ENCODE measurements around the gene CELF4. TPM values are rescaled to one million over a fixed set of nuclear protein-coding genes. Genes with fewer than 3 reads are reported as not detected.
A peak's percentile ranks its signal among the peaks of the same experiment; 100 is the strongest.

Gene CELF4
- total RNA-seq, 2 donors from 2014 or later, result 0.32 to 0.79 TPM

- intact Hi-C loops (cut with DNase I), result no loop called here
- DNase-seq (no peak), ATAC-seq (no peak)
Observed at GRCh38 chr18:37249171-37249886, 316.3 kb downstream of the CELF4 start.

- no peak for ATAC-seq
- no peak for DNase-seq
- intact Hi-C loops (cut with DNase I), result no loop called here
Observed at GRCh38 chr18:37248281-37248680, 317.3 kb downstream of the CELF4 start.

GRCh38 chr18:37247497-37248161 lies 318.0 kb downstream of the CELF4 start:
- ATAC-seq, result no peak
- intact Hi-C loops (cut with DNase I), result no loop called here
- DNase-seq, result no peak

DNA sequence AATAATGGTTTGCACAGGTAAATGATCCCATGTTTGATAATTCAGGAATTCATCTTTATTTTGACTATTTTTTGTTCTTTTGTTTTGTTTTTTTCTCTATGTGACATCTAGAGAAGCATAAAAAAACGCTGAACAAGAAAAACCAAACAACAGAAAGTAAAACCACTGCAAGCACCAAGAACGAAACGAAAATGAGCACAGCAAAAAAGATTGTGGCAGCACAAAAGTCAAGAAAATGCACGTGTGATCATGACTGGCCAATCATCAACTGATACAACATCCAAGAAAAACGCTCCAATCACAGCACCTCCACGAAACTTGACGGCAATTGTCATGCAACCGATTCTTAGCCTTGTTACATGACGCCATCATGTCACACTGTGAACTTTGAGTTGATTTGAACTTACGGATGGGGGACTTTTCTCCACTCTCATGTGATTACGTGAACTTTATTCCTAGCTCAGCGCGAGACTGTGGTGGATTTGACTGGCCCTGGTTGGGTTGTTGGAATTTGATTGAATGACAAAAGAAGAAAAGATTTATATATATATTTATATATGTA lies 318.7 kb downstream of the CELF4 start:
- ATAC-seq (no peak), DNase-seq (no peak)
- intact Hi-C loops (cut with DNase I), result no loop called here

- ATAC-seq, result no peak
- DNase-seq, result no peak
- intact Hi-C loops (cut with DNase I), result no loop called here
Observed at GRCh38 chr18:37244618-37245017, 321.0 kb downstream of the CELF4 start.

DNA sequence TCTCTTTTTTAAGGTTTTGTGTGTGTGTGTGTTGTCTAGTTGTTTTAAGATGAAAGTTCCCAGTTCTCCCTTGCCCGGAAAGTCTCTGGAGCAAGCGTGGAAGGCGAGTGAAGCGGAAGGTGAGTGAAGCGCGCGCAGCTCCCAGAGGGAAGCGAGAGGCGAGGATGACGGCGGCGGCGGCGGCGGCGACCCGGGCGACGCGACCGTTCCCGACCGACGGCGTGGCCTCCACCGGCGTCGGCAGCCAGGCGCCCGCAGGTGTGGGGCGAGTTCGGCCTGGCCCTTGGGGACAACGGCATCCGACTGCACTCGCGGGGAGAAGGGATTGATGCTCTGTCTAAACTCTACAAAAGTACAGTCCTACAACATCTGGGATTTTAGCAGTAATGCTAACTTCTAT lies 321.9 kb downstream of the CELF4 start:
- intact Hi-C loops (cut with DNase I), result no loop called here
- peak in 1 of 2 donors; percentile 29 for ATAC-seq
- no peak for DNase-seq

DNA sequence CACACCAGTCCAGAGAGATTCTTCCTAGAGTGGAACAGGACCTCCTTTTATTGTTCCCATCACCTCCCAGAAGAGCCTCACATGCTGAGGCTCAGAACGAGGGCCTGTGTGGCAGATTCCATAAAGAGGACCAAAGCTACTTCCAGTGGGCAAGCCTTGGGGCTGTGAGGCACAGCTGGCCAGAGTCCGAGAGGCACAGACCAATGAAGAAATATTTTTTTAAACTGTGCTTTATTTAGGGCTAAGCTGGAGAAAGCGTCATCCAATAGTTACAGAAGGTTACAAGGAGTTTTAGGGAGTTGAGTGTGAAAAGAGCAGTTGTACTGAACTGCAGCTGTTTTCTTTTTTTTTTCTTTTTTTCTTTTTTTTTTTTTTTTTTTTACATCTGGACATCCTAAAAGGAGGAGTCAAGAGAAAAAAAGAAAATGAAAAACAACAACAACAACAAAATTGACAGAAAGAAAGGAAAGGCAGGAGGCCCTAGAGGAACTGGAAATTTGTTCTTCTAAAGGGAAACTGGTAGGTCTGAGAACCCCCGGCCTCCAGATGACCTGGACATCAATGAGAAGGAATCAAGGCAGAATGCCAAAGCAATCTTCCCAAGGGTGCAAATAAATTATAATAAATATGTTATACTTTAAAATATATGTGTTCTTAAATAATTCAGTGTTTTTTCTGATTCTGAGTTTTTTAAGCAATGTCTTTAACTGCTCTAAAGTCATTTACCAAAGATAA lies 322.6 kb downstream of the CELF4 start:
- ATAC-seq (no peak), DNase-seq (no peak)
- intact Hi-C loops (cut with DNase I), result no loop called here

DNA sequence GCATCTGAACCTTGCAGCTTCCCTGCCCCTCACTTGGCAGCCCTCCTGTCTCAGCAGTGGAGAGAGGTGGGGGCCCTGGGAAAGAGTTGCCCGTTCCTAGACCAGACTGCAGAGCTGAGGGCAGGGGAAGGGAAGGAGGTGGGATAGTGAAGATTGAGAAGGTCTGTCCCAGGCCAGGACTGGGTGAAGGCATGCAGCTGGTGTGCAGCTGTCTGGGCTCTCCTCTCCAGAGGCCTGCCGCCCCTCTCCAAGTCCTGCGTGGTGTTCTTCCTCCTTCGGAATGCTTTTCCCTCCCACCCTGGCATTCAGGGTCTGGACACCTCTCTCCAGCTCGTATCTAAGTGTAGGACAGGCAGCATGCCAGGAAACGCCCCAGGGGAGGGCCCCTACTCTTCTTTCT lies 323.5 kb downstream of the CELF4 start:
- ATAC-seq (peak in 1 of 2 donors; percentile 36), DNase-seq (no peak)
- intact Hi-C loops (cut with DNase I), result no loop called here

GRCh38 chr18:37238282-37239108 lies 327.1 kb downstream of the CELF4 start:
- DNase-seq, result no peak
- ATAC-seq, result no peak
- intact Hi-C loops (cut with DNase I), result no loop called here

DNA sequence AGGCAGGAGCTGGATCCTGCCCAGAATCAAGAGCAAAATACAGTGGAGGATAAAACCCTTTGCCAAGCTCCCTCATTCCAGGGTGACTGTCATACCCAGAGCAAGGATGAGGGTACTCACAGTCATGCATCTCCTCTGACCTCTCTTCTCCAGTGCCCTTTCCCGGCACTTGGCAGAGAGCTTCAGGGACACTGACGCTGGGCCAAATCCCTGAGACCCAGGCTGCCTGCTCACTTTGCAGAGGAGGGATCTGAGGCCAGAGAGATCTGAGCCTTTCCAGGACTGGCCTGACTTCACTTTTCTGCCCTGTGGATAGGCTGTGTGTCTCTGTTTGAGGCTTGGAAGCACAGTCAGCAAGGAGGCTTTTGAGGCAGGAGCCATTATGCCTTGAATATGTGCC lies 330.0 kb downstream of the CELF4 start:
- intact Hi-C loops (cut with DNase I), result no loop called here

GRCh38 chr18:37231251-37231650 lies 334.3 kb downstream of the CELF4 start:
- DNase-seq (no peak), ATAC-seq (no peak)
- intact Hi-C loops (cut with DNase I), result no loop called here

More for the DNA sequence above, 330.0 kb downstream of the CELF4 start:
- DNase-seq, result no peak
- peak in 1 of 2 donors; percentile 80 for ATAC-seq

DNA sequence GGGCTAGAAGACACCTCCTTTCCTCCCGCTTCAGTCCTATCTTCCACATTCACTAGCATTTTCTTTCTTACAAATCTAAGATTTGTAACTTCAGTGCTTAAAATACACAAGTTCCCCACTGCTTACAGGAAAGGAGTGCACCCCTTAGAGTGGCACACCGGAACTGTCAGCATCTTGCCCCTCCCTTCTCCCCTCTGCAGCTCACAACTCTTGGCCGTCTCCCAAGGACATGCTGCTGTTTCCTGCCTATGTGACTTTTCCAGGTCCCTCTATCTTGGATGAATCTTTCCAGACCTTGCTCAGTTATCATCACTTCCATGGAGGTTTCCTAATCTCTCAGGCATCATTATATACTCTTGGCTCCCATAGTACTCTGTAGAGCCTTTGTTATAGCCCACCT lies 334.8 kb downstream of the CELF4 start:
- peak in 1 of 2 donors; percentile 39 for ATAC-seq
- DNase-seq, result no peak
- intact Hi-C loops (cut with DNase I), result no loop called here

DNA sequence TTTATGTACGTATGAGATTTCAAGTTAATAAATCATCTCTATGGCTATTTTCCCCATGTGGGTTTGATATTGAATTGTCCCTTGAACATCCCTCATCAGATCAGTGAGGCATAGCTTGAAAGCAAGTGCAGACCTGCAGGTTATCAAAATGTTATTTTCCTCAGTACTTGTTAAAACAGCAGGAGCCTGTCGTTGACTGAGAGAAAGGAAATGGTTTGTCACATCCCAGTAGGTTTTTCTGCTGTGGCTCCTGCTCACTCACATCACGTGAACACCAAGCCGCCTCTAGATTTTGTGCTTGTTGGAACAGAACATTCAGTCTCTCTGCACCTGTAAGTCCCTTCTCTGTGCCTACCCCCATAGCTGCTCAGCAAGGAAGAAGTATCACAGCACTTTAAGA lies 340.3 kb downstream of the CELF4 start:
- ATAC-seq, result no peak
- intact Hi-C loops (cut with DNase I), result no loop called here

DNA sequence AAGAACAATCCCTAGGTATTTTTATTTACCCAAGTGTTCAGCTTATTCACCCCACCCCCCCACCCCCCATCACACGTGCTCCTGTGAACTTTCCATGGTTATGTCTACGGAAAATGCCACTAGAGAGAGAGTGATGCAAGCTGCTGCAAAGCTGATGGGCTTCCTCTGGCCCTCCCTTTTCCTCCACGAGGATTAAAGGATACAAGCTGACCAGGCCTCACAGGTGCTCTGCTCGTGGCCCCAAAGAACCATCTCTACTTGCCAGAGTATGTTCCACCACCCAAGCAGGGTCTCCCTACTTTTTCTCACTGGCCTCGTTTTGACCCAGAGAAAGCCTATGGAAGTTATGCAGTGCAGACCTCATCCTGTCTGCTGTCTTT lies 342.6 kb downstream of the CELF4 start:
- ATAC-seq (no peak), DNase-seq (no peak)
- intact Hi-C loops (cut with DNase I), result no loop called here

More for the DNA sequence above, 340.3 kb downstream of the CELF4 start:
- no peak for DNase-seq

DNA sequence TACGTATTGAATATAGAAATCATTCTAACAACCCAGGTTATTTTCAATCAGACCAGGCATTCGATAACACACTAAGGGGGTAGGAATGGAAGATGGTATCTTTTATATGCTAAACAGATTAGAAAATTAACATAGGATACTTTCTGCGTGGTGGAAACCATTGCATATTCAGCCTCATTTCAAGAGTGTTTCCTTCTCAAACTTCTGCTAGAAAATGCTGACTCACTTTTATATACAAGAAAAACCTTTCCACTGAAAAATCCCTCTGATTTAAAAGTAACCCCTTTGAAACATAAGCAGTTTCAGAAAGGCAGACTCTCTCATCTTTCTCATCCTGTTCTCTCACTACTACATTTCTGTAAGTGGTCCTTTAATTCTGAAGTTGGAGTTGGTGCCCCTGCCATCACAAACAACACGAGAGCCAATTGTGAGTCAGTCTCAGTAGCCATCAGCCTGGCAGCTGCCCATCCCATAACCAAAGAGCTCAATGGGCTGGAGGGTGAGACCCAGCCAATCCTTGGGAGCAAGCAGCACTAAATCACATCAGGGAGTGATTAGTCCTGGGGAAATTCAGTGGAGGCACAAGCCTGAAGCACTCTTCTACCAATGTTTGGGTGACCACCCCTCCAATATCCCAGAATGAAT lies 343.1 kb downstream of the CELF4 start:
- ATAC-seq (no peak), DNase-seq (no peak)
- intact Hi-C loops (cut with DNase I), result no loop called here

GRCh38 chr18:37219257-37219656 lies 346.3 kb downstream of the CELF4 start:
- no peak for DNase-seq
- no peak for ATAC-seq
- intact Hi-C loops (cut with DNase I), result no loop called here

GRCh38 chr18:37218022-37218590 lies 347.5 kb downstream of the CELF4 start:
- intact Hi-C loops (cut with DNase I), result no loop called here
- no peak for ATAC-seq
- no peak for DNase-seq

DNA sequence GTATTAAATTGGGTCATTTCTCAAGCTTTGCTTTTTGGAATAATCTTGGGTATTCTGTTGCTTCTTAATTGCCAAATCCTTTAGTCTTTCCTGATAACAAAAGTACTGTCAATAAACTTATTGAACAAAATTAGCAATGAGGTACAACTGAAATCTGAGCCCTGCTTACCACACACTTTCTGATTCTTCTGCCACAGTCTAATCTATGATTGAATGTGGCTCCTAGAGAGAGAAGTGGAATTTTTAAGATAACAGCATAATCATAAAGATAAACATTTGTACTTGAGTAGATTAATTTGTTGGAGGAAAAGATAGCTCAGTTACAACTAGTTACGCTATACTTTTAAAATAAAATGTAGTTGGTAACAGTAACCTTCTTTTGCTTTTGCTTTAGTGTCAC lies 354.8 kb downstream of the CELF4 start:
- DNase-seq (no peak), ATAC-seq (no peak)
- intact Hi-C loops (cut with DNase I), result no loop called here

Measured in left cardiac atrium (tissue), 4 donors.